ENCODE data around the gene RECQL5.
"Not testable (repeated sequence)": the region's sequence is repeated elsewhere in the genome, so short reads cannot be mapped to it uniquely, and the experiment has no call there.

The RECQL5 gene

DNA sequence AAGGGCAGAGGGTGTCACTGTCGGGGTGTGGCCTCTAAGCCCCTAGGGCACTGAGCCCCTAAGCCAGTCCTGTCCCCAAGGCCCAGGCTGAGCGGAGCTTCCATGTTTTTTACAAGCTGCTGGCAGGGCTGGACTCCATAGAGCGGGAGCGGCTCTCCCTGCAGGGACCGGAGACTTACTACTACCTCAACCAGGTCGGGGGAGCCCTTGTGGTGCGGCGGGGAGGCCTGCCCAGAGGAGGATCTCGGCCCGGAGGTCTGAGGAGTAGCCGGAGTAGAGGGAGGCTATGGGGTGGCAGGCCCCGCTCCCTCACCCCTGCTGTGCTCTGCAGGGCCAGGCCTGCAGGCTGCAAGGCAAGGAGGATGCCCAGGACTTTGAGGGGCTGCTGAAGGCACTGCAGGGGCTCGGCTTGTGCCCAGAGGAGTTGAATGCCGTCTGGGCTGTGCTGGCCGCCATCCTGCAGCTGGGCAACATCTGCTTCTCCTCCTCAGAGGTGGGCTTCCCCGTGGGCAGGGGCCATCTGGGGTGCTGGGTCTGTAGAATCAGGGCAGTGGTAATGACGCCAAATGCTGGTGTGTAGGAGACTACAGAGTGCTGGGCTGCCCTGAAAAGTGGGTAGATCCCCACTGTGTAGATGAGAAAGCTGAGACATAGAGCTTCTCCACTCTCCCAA, 74.5 kb downstream of the RECQL5 start:
- DNase-seq (ENCODE audit: low spot score): no peak

GRCh38 chr17:75591722-75592302, 75.1 kb downstream of the RECQL5 start:
- no peak for DNase-seq (ENCODE audit: low spot score)

GRCh38 chr17:75590849-75591721, 75.9 kb downstream of the RECQL5 start:
- no peak for DNase-seq (ENCODE audit: low spot score)

- no peak for DNase-seq (ENCODE audit: low spot score)
Observed at GRCh38 chr17:75590314-75590761, 76.6 kb downstream of the RECQL5 start.

DNA sequence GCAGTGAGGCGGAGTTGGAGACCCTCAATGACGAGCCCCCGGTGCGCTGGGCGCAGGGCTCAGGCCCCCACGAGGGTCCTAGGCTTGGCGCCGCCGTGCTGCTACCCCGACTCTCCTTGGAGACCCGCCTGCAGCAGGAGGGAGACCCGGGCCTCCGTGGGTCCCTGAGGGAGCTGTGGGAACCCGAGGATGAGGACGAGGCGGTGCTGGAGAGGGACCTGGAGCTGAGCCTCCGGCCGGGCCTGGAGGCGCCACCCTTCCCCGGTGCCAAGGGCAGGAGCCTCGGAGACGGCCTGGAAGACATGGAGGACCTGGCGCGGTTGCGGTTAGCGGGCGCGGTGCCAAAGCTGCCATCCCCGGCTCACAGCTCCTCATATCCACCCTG, 77.0 kb downstream of the RECQL5 start:
- no peak for DNase-seq (ENCODE audit: low spot score)

GRCh38 chr17:75589012-75589918, 77.7 kb downstream of the RECQL5 start:
- peak; percentile 88 for DNase-seq (ENCODE audit: low spot score)

GRCh38 chr17:75588596-75589011, 78.3 kb downstream of the RECQL5 start:
- DNase-seq (ENCODE audit: low spot score): no peak

GRCh38 chr17:75587675-75588595, 79.0 kb downstream of the RECQL5 start, which contains the start of gene MYO15B:
Gene MYO15B, plus strand, starts transcription at chr17:75587800. Its CDS starts 258 bp downstream, at chr17:75588058.
- peak; percentile 19 for DNase-seq (ENCODE audit: low spot score)

- no peak for DNase-seq (ENCODE audit: low spot score)
Observed at GRCh38 chr17:75584849-75585175, 82.1 kb downstream of the RECQL5 start.

DNA sequence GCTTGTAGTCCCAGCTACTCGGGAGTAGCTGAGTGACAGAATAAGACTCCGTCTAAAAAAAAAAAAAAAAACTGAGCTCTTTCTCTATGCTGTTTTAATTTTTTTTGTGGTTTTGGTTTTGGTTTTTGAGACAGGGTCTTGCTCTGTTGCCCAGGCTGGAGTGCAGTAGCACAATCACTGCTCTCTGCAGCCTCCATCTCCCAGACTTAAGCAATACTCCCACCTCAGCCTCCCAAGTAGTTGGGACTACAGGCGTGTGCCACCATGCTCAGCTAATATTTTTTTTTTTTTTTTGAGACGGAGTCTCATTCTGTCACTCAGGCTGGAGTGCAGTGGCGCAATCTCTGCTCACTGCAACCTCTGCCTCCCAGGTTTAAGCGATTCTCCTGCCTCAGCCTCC, 83.8 kb downstream of the RECQL5 start:
- DNase-seq (ENCODE audit: low spot score): not testable (repeated sequence)

DNA sequence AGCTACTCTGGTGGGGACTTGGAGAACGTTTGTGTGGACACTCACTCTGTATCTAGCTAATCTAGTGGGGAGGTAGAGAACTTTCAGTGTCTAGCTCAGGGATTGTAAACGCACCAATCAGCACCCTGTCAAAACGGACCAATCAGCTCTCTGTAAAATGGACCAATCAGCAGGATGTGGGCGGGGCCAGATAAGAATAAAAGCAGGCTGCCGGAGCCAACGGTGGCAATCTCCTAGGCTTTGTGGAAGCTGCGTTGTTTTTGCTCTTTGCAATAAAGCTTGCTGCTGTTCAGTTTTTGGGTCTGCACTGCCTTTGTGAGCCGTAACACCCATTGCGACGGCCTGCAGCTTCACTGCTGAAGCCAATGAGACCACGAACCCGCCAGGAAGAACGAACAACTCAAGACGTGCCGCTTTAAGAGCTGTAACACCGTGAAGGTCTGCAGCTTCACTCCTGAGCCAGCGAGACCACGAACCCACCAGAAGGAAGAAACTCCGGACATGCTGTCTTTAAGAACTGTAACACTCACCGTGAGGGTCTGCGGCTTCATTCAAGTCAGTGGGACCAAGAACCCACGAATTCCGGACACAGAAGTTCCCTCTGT, 85.7 kb downstream of the RECQL5 start:
- not testable (repeated sequence) for DNase-seq (ENCODE audit: low spot score)
